Smooth muscle cell (in vitro differentiated cells): ENCODE data around the gene MMP7. TPM values are rescaled to one million over a fixed set of nuclear protein-coding genes. Genes with fewer than 3 reads are reported as not detected.

Source experiments
- DNase-seq: peaks from one replicate; lab custom pipeline; 2025; ENCODE audit not compliant: unreplicated experiment; lab: John Stamatoyannopoulos, UW
- H2AFZ ChIP-seq: fragments of 200-600 bp; sonication (generic); 2 replicates; pipeline ENCODE4 v1.6.0; 2016; ENCODE audit warnings: antibody characterized with exemption, low read depth, mild to moderate bottlenecking
- H3F3A ChIP-seq: fragments of 200-600 bp; sonication (generic); 2 replicates; pipeline ENCODE4 v1.6.0; 2017; ENCODE audit warnings: antibody characterized with exemption, low read depth
- H3K27ac ChIP-seq: fragments of 200-600 bp; sonication (generic); 2 replicates; pipeline ENCODE4 v1.5.1; 2016; ENCODE audit warnings: low read depth, mild to moderate bottlenecking
- H3K27me3 ChIP-seq: fragments of 200-600 bp; sonication (generic); 2 replicates; pipeline ENCODE4 v1.6.1; 2016; ENCODE audit warnings: low read depth, mild to moderate bottlenecking
- H3K36me3 ChIP-seq: fragments of 200-600 bp; sonication (generic); 2 replicates; pipeline ENCODE4 v1.5.1; 2016; ENCODE audit warnings: low read depth
- H3K4me1 ChIP-seq: fragments of 200-600 bp; sonication (generic); 2 replicates; pipeline ENCODE4 v1.5.1; 2016; ENCODE audit warnings: low read depth
- H3K4me2 ChIP-seq: fragments of 200-600 bp; sonication (generic); 2 replicates; pipeline ENCODE4 v1.6.0; 2016; ENCODE audit warnings: mild to moderate bottlenecking
- H3K4me3 ChIP-seq: fragments of 200-600 bp; sonication (generic); 2 replicates; pipeline ENCODE4 v1.5.1; 2016; ENCODE audit warnings: mild to moderate bottlenecking
- H3K79me2 ChIP-seq: fragments of 200-600 bp; sonication (generic); 2 replicates; pipeline ENCODE4 v1.6.0; 2016; ENCODE audit warnings: low read depth, mild to moderate bottlenecking
- H3K9ac ChIP-seq: fragments of 200-600 bp; sonication (generic); 2 replicates; pipeline ENCODE4 v1.6.0; 2016; ENCODE audit warnings: low read depth
- H3K9me3 ChIP-seq: fragments of 200-600 bp; sonication (generic); replicated peaks from 2 replicates; pipeline ENCODE4 v1.5.1; 2016; ENCODE audit warnings: low read depth
- H4K20me1 ChIP-seq: fragments of 200-600 bp; sonication (generic); 2 replicates; pipeline ENCODE4 v1.6.0; 2016; ENCODE audit warnings: low read depth
- CTCF ChIP-seq: fragments of 200-600 bp; sonication (generic); IDR thresholded peaks from 2 replicates; pipeline ENCODE4 v1.5.1; 2017; ENCODE audit warnings: borderline replicate concordance, mild to moderate bottlenecking, antibody characterized with exemption; ENCODE audit not compliant: insufficient read depth, poor library complexity, severe bottlenecking
- WGBS: methylation state at CpG from one replicate; pipeline ENCODE4 v1.1.7; 2016; ENCODE audit warnings: low lambda C conversion rate; 5-methylcytosine and 5-hydroxymethylcytosine counted together
- polyA plus RNA-seq: library from polyadenylated mRNA; unstranded; fragments of >200 nt; fragmentation: Nextera tagmentation; extraction: Ambion mirVana; gene quantifications from 2 replicates; pipeline ENCODE4 v1.2.1, GENCODE V29; 2016
- total RNA-seq: library from RNA; depleted of rRNA; stranded (reverse); fragments of >200 nt; gene quantifications from 2 replicates; pipeline ENCODE4 v1.2.3, GENCODE V29; 2014

MMP7 gene
- total and polyA plus RNA-seq, 2 experiments from 2014 or later: 8.0 to 16.4 TPM

GRCh38 chr11:102575012-102575411, 44.5 kb upstream of the MMP7 start:
- no peak overlapping the region for H3K4me2 ChIP-seq
- no peaks in the 10 kb centered on the region for H3K36me3 ChIP-seq
- no peak overlapping the region for H3K4me3 ChIP-seq
- TF ChIP-seq CTCF: no peak
- H3K4me1 ChIP-seq: no peaks in the 10 kb centered on the region
- H3K79me2 ChIP-seq: no peaks in the 10 kb centered on the region
- H3K9me3 ChIP-seq: no peaks in the 10 kb centered on the region
- 98% methylated on average over 2 of the region's 2 CpGs for WGBS
- H4K20me1 ChIP-seq: no peaks in the 10 kb centered on the region
- H3K27ac ChIP-seq: no peak overlapping the region
- H3F3A ChIP-seq: no peaks in the 10 kb centered on the region
- no peaks in the 10 kb centered on the region for H3K27me3 ChIP-seq
- no peak for DNase-seq
- H3K9ac ChIP-seq: no peak overlapping the region
- H2AFZ ChIP-seq: no peak overlapping the region

GRCh38 chr11:102573851-102574250, 43.3 kb upstream of the MMP7 start:
- TF ChIP-seq CTCF: no peak
- Histone ChIP-seq H3F3A (no peaks in the 10 kb centered on the region), H3K79me2 (no peaks in the 10 kb centered on the region), H3K27me3 (no peaks in the 10 kb centered on the region), H2AFZ (no peak overlapping the region), H3K4me3 (no peak overlapping the region), H3K9me3 (no peaks in the 10 kb centered on the region), H3K4me1 (no peaks in the 10 kb centered on the region), H3K27ac (no peak overlapping the region), H3K9ac (no peak overlapping the region), H3K36me3 (no peaks in the 10 kb centered on the region), H3K4me2 (no peak overlapping the region), H4K20me1 (no peaks in the 10 kb centered on the region)
- WGBS: 79% methylated on average over 2 of the region's 2 CpGs
- no peak for DNase-seq

GRCh38 chr11:102572554-102573220, 42.1 kb upstream of the MMP7 start:
- Histone ChIP-seq H4K20me1 (no peaks in the 10 kb centered on the region), H3K79me2 (no peaks in the 10 kb centered on the region), H3K9me3 (no peaks in the 10 kb centered on the region), H3F3A (no peaks in the 10 kb centered on the region), H3K36me3 (no peaks in the 10 kb centered on the region), H2AFZ (no peak overlapping the region), H3K4me2 (no peak overlapping the region), H3K4me1 (no peaks in the 10 kb centered on the region), H3K27me3 (no peaks in the 10 kb centered on the region), H3K27ac (no peak overlapping the region), H3K4me3 (no peak overlapping the region), H3K9ac (no peak overlapping the region)
- DNase-seq: no peak
- 83% methylated on average over 2 of the region's 2 CpGs for WGBS
- no peak for TF ChIP-seq CTCF

GRCh38 chr11:102568851-102569250, 38.3 kb upstream of the MMP7 start:
- no peaks in the 10 kb centered on the region for H3K9me3 ChIP-seq
- H3K36me3 ChIP-seq: no peaks in the 10 kb centered on the region
- no peak overlapping the region for H3K4me3 ChIP-seq
- DNase-seq: no peak
- WGBS: 62% methylated on average over 3 of the region's 3 CpGs
- no peaks in the 10 kb centered on the region for H3K4me1 ChIP-seq
- H4K20me1 ChIP-seq: no peaks in the 10 kb centered on the region
- no peaks in the 10 kb centered on the region for H3K27me3 ChIP-seq
- no peak overlapping the region for H3K27ac ChIP-seq
- no peak overlapping the region for H3K4me2 ChIP-seq
- H2AFZ ChIP-seq: no peak overlapping the region
- H3F3A ChIP-seq: peaks cover 2% of the 10 kb centered on the region
- TF ChIP-seq CTCF: no peak
- H3K79me2 ChIP-seq: no peaks in the 10 kb centered on the region
- H3K9ac ChIP-seq: no peak overlapping the region
